ENCODE results near the gene LBHD2.
"Not testable (repeated sequence)": the region's sequence is repeated elsewhere in the genome, so short reads cannot be mapped to it uniquely, and the experiment has no call there.

LBHD2 gene

DNA sequence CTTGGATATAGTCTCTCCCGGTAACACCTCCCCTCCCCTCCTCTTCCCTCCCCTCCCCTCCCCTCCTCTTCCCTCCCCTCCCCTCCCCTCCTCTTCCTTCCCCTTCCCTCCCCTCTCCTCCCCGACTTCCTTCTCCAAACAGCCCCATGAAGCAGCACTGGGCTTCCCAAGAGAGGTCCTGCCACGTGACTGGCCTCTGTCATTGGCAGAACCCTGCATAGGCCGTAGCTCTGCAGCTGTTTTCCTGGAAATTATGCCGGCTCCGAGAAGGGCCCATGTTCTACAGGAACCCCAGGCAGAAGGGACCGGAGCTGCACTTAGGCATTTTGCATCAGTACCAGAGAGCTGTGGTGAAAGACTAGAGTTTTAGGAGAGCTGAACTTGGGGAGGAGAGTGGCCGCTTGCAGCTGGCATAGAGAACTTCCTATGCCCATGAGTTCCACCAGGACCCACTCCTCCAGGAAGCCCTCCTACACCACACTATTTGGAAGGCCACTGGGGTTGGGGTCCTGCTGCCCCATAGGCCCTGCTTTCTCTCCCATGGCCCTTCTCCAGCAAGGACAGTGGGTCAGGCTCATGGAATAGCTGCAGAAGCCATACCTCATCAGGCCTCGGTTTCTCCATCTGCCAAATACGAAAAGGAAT is 34.1 kb downstream of the LBHD2 start:
- DNase-seq (ENCODE audit: low read depth, low spot score), result no peak
- H3K27ac ChIP-seq, result no peak overlapping the region
- H3K36me3 ChIP-seq (ENCODE audit: insufficient read depth, low read length), result no peaks in the 10 kb centered on the region
- H3K4me3 ChIP-seq, result no peak overlapping the region
- H3K9ac ChIP-seq (ENCODE audit: insufficient read length), result no peak overlapping the region
- no peak for TF ChIP-seq EZH2 (IDR thresholded peaks at IDR 0.05)
- no peak for TF ChIP-seq FOXP2 (optimal IDR thresholded peaks at IDR 0.05; ENCODE audit: control extremely low read depth, extremely low read length, insufficient read depth)
- TF ChIP-seq POLR2AphosphoS5 (IDR thresholded peaks at IDR 0.05; ENCODE audit: borderline replicate concordance, low read depth, low read length), result no peak
- no peaks in the 10 kb centered on the region for H3K9me3 ChIP-seq (ENCODE audit: low read depth, low read length)

DNA sequence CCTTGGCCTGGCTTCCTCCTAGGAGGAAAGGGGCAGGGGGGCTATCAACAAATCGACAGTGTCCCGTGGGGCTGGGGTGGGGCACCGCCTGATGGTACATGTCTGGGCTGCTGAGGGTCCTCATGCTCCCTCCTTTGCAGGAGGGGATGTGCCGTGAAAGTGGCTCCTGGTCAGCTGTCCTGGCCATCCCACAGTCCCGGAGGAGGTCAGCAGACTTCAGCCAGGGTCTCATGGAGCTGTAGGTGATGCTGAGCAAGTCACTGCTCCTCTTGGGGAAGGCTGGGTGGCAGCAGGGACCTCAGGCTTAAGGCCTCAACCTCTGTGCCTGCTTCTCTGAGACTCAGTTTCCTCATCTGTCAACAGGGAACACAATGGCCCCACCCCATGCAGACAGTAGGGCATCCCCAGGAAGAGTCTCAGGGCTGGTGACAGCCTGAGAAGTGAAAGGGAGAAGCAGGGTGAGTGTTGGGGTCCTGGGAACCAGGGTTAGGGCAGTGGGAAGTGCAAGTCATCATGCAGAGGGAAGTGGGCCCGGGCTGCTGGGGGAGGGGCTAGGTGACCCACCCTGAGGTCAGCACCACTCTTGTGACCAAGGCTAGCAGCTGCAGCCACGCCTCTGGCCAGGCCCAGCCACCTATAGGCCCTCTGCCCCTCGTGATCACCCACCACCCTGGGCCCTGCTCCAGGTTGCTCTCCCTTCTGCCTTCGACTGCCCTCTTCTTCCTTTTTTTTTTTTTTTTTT is 34.8 kb downstream of the LBHD2 start:
- H3K9ac ChIP-seq (ENCODE audit: insufficient read length), result no peak overlapping the region
- TF ChIP-seq FOXP2 (optimal IDR thresholded peaks at IDR 0.05; ENCODE audit: control extremely low read depth, extremely low read length, insufficient read depth), result no peak
- no peak for TF ChIP-seq EZH2 (IDR thresholded peaks at IDR 0.05)
- TF ChIP-seq POLR2AphosphoS5 (IDR thresholded peaks at IDR 0.05; ENCODE audit: borderline replicate concordance, low read depth, low read length), result no peak

DNA sequence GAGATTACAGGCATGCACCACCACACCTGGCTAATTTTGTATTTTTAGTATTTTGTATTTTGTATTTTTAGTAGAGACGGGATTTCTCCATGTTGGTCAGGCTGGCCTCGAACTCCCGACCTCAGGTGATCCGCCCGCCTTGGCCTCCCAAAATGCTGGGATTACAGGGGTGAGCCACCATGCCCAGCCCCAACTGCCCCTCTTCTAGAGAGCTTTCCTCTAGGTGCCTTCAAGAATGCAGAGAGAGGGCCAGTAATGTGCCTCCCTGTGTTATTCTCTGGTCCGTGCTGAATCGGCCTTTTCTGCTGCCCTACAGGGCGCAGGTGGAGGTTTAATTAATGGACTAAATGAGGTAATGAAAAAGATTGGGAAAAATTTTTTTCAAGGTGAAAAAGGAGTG is 35.5 kb downstream of the LBHD2 start:
- not testable (repeated sequence) for H3K9ac ChIP-seq (ENCODE audit: insufficient read length); H3K36me3 ChIP-seq (ENCODE audit: insufficient read depth, low read length); H3K27ac ChIP-seq; H3K4me3 ChIP-seq; DNase-seq (ENCODE audit: low read depth, low spot score); H3K9me3 ChIP-seq (ENCODE audit: low read depth, low read length)

More for the DNA sequence above, 34.8 kb downstream of the LBHD2 start:
- no peak for DNase-seq (ENCODE audit: low read depth, low spot score)
- Histone ChIP-seq H3K9me3 (ENCODE audit: low read depth, low read length) (no peaks in the 10 kb centered on the region), H3K4me3 (no peak overlapping the region), H3K36me3 (ENCODE audit: insufficient read depth, low read length) (no peaks in the 10 kb centered on the region), H3K27ac (no peak overlapping the region)

DNA sequence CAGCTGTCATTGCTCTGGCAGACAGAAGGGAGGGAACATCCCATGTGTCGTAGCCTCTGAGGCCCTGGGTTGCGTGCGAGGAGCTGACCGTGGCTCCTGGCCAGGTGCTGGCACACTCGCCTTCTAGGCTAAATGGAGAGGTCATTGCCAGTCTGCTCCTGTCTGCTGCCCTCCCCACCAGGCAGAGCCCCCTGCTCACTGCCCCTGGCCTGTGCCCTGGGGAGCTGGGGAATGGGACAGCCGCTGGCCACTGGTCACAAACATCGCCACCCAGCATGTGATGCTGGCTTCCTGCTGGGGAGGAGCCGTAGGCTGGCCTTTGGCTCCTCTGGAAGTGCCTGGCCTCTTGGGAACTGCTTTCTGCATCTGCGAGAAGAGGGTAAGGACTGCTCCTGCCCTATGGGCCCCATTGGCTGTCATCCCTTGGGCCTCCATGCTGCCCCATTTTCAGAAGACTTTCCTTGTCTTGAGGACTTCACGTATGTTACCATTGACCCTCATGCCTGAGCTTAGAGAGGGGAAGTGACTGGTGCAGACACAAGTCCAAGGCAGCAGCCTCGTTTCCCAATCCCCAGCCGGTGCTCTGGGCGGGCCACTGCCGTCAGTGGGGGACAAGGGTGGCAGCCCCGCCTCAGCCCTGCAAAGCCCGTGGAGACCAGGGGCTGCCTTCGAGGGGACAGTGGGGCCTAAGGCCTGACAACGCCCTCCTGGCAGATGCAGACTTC is 37.3 kb downstream of the LBHD2 start:
- no peak for TF ChIP-seq FOXP2 (optimal IDR thresholded peaks at IDR 0.05; ENCODE audit: control extremely low read depth, extremely low read length, insufficient read depth)
- no peak for TF ChIP-seq EZH2 (IDR thresholded peaks at IDR 0.05)
- no peak for TF ChIP-seq POLR2AphosphoS5 (IDR thresholded peaks at IDR 0.05; ENCODE audit: borderline replicate concordance, low read depth, low read length)
- H3K9ac ChIP-seq (ENCODE audit: insufficient read length), result no peak overlapping the region
- H3K36me3 ChIP-seq (ENCODE audit: insufficient read depth, low read length), result no peaks in the 10 kb centered on the region
- H3K9me3 ChIP-seq (ENCODE audit: low read depth, low read length), result no peaks in the 10 kb centered on the region
- H3K27ac ChIP-seq, result no peak overlapping the region
- no peak overlapping the region for H3K4me3 ChIP-seq
- no peak for DNase-seq (ENCODE audit: low read depth, low spot score)

DNA sequence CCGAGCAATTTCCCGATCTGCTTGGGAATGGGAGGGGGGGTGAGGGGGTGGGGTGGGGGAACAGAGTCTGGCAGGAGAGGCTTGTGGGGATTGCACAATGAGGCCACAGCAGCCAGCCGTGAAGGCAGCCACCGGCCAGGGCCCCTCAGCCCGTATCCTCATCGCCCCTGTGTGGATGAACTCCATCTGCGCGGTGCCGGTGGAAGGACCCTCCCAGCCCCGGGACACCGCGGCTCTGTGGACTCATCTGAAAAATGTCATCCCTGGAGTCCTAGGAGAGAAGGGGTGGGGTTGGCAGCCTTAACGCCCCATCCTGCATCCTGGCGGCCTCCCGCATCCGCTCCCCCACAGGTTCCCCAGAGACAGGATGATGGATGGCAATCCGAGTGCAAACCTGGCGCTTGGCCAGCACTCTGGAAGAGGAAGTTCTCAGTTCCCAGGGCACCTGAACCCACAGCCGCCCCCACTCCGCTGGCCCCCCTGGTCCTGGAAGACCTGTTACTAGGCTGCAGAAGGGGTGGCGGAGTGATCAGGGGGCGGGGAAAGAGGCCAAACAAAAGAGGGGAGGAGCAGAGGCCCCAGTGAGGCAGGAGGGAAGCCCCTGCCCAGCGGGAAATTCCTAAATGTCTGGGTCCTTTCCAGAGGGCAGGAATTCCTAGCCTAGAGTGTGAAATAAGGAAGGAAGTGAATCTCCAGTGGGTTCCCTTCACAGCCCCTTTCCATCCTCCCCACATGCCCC is 38.0 kb downstream of the LBHD2 start:
- H3K9me3 ChIP-seq (ENCODE audit: low read depth, low read length), result no peaks in the 10 kb centered on the region
- H3K4me3 ChIP-seq, result peak overlapping the region; percentile 22; the same call in 1 of the 2 replicates
- no peaks in the 10 kb centered on the region for H3K36me3 ChIP-seq (ENCODE audit: insufficient read depth, low read length)
- TF ChIP-seq EZH2 (IDR thresholded peaks at IDR 0.05) (no peak), POLR2AphosphoS5 (IDR thresholded peaks at IDR 0.05; ENCODE audit: borderline replicate concordance, low read depth, low read length) (no peak), FOXP2 (optimal IDR thresholded peaks at IDR 0.05; ENCODE audit: control extremely low read depth, extremely low read length, insufficient read depth) (no peak)
- H3K9ac ChIP-seq (ENCODE audit: insufficient read length), result no peak overlapping the region
- no peak for DNase-seq (ENCODE audit: low read depth, low spot score)
- no peak overlapping the region for H3K27ac ChIP-seq

DNA sequence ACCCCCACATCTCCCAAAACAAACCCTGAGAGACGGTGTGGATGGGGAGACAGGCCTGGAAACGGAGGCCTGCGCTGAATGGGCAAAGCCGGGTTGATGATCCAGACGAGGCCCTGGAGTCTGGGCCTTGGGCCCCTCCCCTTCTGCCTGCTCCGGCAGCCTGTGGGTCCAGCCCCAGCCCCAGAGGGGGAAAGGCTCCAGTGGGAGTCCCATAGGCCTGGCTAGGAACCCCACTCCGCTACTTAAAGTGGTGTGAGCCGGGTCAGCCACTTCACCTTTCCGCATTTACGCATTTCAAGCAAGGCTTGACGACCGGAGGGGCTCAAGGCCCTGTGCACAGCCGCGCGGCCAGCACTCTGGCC is 38.6 kb downstream of the LBHD2 start:
- H3K4me3 ChIP-seq, result 0 out of 2 replicates have a peak overlapping the region, but pooled peaks have one; percentile 22
- DNase-seq (ENCODE audit: low read depth, low spot score), result no peak
- TF ChIP-seq POLR2AphosphoS5 (IDR thresholded peaks at IDR 0.05; ENCODE audit: borderline replicate concordance, low read depth, low read length), result no peak
- TF ChIP-seq EZH2 (IDR thresholded peaks at IDR 0.05), result no peak
- TF ChIP-seq FOXP2 (optimal IDR thresholded peaks at IDR 0.05; ENCODE audit: control extremely low read depth, extremely low read length, insufficient read depth), result no peak
- H3K36me3 ChIP-seq (ENCODE audit: insufficient read depth, low read length), result no peaks in the 10 kb centered on the region
- H3K9ac ChIP-seq (ENCODE audit: insufficient read length), result no peak overlapping the region
- H3K27ac ChIP-seq, result no peak overlapping the region
- H3K9me3 ChIP-seq (ENCODE audit: low read depth, low read length), result no peaks in the 10 kb centered on the region

DNA sequence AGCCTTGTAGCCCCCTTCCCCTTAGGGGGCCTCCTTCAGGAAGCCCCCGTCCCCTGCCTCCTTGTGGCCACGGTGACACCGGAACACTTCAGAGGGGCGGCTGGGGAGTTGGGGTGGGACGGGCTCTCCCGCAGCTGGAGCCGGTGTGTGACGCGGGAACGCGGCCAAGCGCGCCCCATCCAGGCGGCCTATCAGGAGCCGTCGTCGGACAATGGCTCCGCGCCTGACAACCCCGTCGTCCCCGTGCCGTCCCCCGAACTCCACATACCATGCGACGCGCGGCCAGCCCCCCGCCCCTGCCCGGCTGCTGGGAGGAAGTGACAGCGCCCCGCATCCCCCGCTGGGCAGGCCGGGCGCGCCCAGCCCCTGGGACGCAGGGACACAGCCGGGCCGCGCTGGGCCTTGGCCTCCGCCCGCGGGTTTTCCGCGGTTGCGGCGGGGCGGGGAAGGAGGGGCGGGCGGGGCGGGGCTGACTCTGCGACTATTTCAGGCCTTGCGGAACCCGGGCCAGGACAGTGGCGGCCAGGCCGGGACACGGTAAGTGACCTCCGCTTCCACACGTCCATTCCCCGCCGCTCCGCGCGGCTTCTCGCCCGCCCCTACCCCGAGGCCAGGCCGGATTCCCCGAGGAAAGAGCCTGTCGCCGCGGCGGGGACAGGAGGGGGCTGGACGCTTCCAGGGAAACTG is 39.1 kb downstream of the LBHD2 start, which contains the start of gene TNFAIP2:
TNFAIP2 (plus strand) TSS at position 515 of the 687 bp plus-strand sequence. CDS start 2,997 bp downstream, outside the sequence.
- Histone ChIP-seq H3K9me3 (ENCODE audit: low read depth, low read length) (no peaks in the 10 kb centered on the region), H3K27ac (no peak within 1 kb of the TSS), H3K9ac (ENCODE audit: insufficient read length) (no peak within 1 kb of the TSS), H3K4me3 (0 out of 2 replicates have a peak within 1 kb of the TSS, but pooled peaks have one; percentile 22), H3K36me3 (ENCODE audit: insufficient read depth, low read length) (no peaks in the 10 kb centered on the region)
- no peak for DNase-seq (ENCODE audit: low read depth, low spot score)
- TF ChIP-seq POLR2AphosphoS5 (IDR thresholded peaks at IDR 0.05; ENCODE audit: borderline replicate concordance, low read depth, low read length), result no peak
